Measurements from ENCODE around the gene PRPF19.

PRPF19 gene

DNA sequence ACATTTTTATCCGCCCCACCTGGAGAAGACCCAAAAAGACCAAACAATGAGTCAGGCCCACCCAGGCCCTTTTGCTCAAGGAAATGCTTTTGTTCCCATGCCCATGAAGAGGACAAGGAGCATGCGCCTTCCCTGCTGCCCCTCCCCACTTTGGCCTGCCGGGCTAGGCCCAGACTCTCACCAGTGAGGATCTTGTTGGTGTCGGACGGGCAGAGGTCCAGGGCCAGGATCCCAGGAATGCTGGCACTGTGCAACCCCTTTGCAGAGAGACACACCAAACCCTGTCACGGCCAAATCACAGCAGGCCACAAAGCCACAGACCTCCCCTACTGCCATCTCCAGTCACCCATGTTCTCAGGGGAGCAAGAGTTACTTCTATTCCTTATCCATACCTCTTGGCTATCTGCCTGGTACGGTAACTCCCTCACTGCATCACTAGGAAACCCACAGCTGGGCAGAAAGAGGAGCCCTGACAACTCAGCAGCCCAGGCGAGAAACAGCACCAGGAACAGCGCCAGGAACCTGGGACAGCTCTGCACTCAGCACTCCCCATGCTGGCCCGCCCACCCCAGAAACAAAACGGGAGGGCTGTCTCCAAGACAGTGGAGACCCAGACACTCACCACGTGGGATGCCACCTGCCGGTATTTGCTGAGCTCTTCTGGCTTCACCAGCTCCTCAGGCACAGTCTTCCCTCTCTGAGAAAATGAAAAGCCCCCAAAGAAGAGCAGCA, 5.5 kb downstream of the PRPF19 start:
- Histone ChIP-seq H3K27me3 (ENCODE audit: insufficient read depth, low read length, poor library complexity, severe bottlenecking) (no peaks in the 10 kb centered on the region), H3K4me2 (ENCODE audit: low read depth, low read length, poor library complexity, severe bottlenecking) (no peak overlapping the region), H4K20me1 (ENCODE audit: insufficient read depth, low read length, poor library complexity, severe bottlenecking) (peaks cover 39% of the 10 kb centered on the region), H3K4me3 (ENCODE audit: low read length, poor library complexity, severe bottlenecking) (no peak overlapping the region), H3K36me3 (ENCODE audit: insufficient read depth, low read length) (peaks cover 75% of the 10 kb centered on the region; the same call in 1 of the 2 replicates), H3F3A (ENCODE audit: low read depth) (peaks cover 4% of the 10 kb centered on the region; the same call in 1 of the 2 replicates), H3K4me1 (ENCODE audit: insufficient read depth, low read length, poor library complexity, severe bottlenecking) (peaks cover 32% of the 10 kb centered on the region), H3K9me2 (replicated peaks; ENCODE audit: low read depth, low read length) (no peaks in the 10 kb centered on the region), H3K9me3 (ENCODE audit: insufficient read depth, low read depth, low read length) (no peaks in the 10 kb centered on the region), H3K79me2 (ENCODE audit: insufficient read depth, low read length) (peaks cover 48% of the 10 kb centered on the region), H3K9ac (ENCODE audit: low read depth, low read length, poor library complexity, severe bottlenecking) (no peak overlapping the region), H2AFZ (ENCODE audit: low read length) (no peak overlapping the region)
- TF ChIP-seq EZH2phosphoT487 (IDR thresholded peaks at IDR 0.05; ENCODE audit: borderline replicate concordance): no peak
- TF ChIP-seq, protein P1, sequence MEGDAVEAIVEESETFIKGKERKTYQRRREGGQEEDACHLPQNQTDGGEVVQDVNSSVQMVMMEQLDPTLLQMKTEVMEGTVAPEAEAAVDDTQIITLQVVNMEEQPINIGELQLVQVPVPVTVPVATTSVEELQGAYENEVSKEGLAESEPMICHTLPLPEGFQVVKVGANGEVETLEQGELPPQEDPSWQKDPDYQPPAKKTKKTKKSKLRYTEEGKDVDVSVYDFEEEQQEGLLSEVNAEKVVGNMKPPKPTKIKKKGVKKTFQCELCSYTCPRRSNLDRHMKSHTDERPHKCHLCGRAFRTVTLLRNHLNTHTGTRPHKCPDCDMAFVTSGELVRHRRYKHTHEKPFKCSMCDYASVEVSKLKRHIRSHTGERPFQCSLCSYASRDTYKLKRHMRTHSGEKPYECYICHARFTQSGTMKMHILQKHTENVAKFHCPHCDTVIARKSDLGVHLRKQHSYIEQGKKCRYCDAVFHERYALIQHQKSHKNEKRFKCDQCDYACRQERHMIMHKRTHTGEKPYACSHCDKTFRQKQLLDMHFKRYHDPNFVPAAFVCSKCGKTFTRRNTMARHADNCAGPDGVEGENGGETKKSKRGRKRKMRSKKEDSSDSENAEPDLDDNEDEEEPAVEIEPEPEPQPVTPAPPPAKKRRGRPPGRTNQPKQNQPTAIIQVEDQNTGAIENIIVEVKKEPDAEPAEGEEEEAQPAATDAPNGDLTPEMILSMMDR (conservative IDR thresholded peaks at IDR 0.05; ENCODE audit: low read length): no peak

DNA sequence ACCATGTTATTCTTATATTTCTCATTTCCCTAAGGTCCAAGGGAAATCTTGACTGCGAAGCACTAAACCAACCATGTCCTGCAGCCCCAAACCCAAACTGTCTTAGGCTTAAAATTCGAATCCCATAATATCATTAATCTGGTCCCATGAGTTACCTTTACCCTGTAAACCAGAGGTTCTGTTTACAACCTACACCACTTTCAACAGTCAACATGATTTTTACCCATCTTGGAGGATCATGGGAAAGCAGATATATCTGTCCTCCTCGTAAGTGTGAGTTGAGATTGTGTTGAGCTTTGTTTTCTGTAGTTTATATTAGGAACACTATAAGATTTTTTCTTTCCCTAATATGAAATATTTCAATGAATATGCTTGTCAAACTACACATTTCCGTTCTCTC, 6.4 kb downstream of the PRPF19 start:
- Histone ChIP-seq H3K79me2 (ENCODE audit: insufficient read depth, low read length) (peaks cover 40% of the 10 kb centered on the region), H3K36me3 (ENCODE audit: insufficient read depth, low read length) (peaks cover 83% of the 10 kb centered on the region; the same call in 1 of the 2 replicates), H2AFZ (ENCODE audit: low read length) (no peak overlapping the region), H3K9me3 (ENCODE audit: insufficient read depth, low read depth, low read length) (no peaks in the 10 kb centered on the region), H3F3A (ENCODE audit: low read depth) (peaks cover 4% of the 10 kb centered on the region; the same call in 1 of the 2 replicates), H3K4me3 (ENCODE audit: low read length, poor library complexity, severe bottlenecking) (no peak overlapping the region), H3K4me1 (ENCODE audit: insufficient read depth, low read length, poor library complexity, severe bottlenecking) (peaks cover 26% of the 10 kb centered on the region), H3K4me2 (ENCODE audit: low read depth, low read length, poor library complexity, severe bottlenecking) (no peak overlapping the region), H3K27me3 (ENCODE audit: insufficient read depth, low read length, poor library complexity, severe bottlenecking) (no peaks in the 10 kb centered on the region), H3K9me2 (replicated peaks; ENCODE audit: low read depth, low read length) (no peaks in the 10 kb centered on the region), H3K9ac (ENCODE audit: low read depth, low read length, poor library complexity, severe bottlenecking) (no peak overlapping the region), H4K20me1 (ENCODE audit: insufficient read depth, low read length, poor library complexity, severe bottlenecking) (peaks cover 33% of the 10 kb centered on the region)
- no peak for TF ChIP-seq EZH2phosphoT487 (IDR thresholded peaks at IDR 0.05; ENCODE audit: borderline replicate concordance)
- TF ChIP-seq, protein P1 (conservative IDR thresholded peaks at IDR 0.05; ENCODE audit: low read length): no peak

DNA sequence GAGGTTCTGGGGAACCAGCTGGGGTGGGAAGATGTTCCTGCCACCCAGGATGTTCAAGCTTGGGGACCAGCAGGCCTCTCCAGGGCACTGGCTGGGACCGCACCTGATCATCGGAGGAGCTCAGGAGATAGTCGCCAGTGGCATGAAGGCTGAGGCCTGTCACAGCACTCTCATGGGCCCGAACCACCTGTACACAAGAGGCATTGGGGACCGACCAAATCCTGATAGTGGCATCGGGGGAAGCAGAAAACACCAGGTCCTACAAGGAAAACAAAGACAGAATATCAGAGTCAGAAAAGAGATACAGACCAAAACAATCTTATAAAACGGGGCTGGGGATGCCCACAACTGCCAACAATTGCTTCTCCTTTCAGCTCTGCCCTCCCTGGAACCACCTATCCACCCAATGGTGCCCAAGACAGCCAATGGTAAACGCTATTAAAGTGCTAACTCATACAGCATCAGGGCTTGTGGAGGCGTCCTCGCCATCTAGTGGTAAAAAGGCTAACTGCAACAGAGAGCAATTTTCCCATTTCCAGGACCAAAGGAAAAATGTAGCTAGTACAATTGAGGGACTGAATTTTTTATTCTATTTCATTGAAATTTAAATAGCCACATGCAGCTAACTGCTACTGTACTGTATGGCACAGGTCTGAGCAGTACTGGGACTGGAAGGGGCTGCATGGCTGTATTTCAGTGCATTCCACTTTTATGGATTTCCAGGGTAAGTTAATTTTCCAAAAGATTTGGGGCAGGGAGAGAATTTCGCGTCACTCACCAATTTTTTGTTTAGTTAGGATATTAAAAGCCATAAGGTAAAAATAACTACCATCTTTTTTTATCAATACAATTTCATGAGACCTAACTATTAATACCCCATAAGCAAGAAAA, 7.1 kb downstream of the PRPF19 start:
- H3K9me3 ChIP-seq (ENCODE audit: insufficient read depth, low read depth, low read length): no peaks in the 10 kb centered on the region
- no peak overlapping the region for H3K4me3 ChIP-seq (ENCODE audit: low read length, poor library complexity, severe bottlenecking)
- TF ChIP-seq, protein P1 (conservative IDR thresholded peaks at IDR 0.05; ENCODE audit: low read length): peak; percentile 99
- TF ChIP-seq EZH2phosphoT487 (IDR thresholded peaks at IDR 0.05; ENCODE audit: borderline replicate concordance): no peak
- H3K4me1 ChIP-seq (ENCODE audit: insufficient read depth, low read length, poor library complexity, severe bottlenecking): peaks cover 21% of the 10 kb centered on the region
- H2AFZ ChIP-seq (ENCODE audit: low read length): no peak overlapping the region
- peaks cover 26% of the 10 kb centered on the region for H4K20me1 ChIP-seq (ENCODE audit: insufficient read depth, low read length, poor library complexity, severe bottlenecking)
- no peaks in the 10 kb centered on the region for H3K9me2 ChIP-seq (replicated peaks; ENCODE audit: low read depth, low read length)
- peaks cover 89% of the 10 kb centered on the region; the same call in 1 of the 2 replicates for H3K36me3 ChIP-seq (ENCODE audit: insufficient read depth, low read length)
- H3K27me3 ChIP-seq (ENCODE audit: insufficient read depth, low read length, poor library complexity, severe bottlenecking): no peaks in the 10 kb centered on the region
- peaks cover 4% of the 10 kb centered on the region; the same call in 1 of the 2 replicates for H3F3A ChIP-seq (ENCODE audit: low read depth)
- no peak overlapping the region for H3K9ac ChIP-seq (ENCODE audit: low read depth, low read length, poor library complexity, severe bottlenecking)
- H3K79me2 ChIP-seq (ENCODE audit: insufficient read depth, low read length): peaks cover 33% of the 10 kb centered on the region
- H3K4me2 ChIP-seq (ENCODE audit: low read depth, low read length, poor library complexity, severe bottlenecking): no peak overlapping the region
